IPS DF 6.9 (cell line): ENCODE measurements around the gene MYORG.
A peak's percentile ranks its signal among the peaks of the same experiment; 100 is the strongest.

ENCODE experiments used
- DNase-seq: peaks from one replicate; pipeline ENCODE4 v3.0.0-alpha.2; 2013; ENCODE audit warnings: low read depth, low spot score
- H3K27ac ChIP-seq: one replicate; pipeline ENCODE4 v1.5.1; 2013; ENCODE audit warnings: low read length, control low read depth
- H3K27me3 ChIP-seq: 2 replicates; pipeline ENCODE4 v1.6.1; 2013; ENCODE audit warnings: mild to moderate bottlenecking, low read length; ENCODE audit not compliant: control insufficient read depth, insufficient read depth
- H3K36me3 ChIP-seq: 2 replicates; pipeline ENCODE4 v1.6.1; 2013; ENCODE audit warnings: low read length; ENCODE audit not compliant: control insufficient read depth, insufficient read depth
- H3K4me1 ChIP-seq: 2 replicates; pipeline ENCODE4 v1.6.1; 2013; ENCODE audit warnings: low read length; ENCODE audit not compliant: control insufficient read depth, insufficient read depth
- H3K4me3 ChIP-seq: 2 replicates; pipeline ENCODE4 v1.5.1; 2013; ENCODE audit warnings: mild to moderate bottlenecking, low read length
- H3K9me3 ChIP-seq: 2 replicates; pipeline ENCODE4 v1.6.1; 2013; ENCODE audit warnings: low read length, inconsistent platforms; ENCODE audit not compliant: control insufficient read depth, insufficient read depth
- WGBS: extraction: QIAGEN DNeasy Blood & Tissue Kit; methylation state at CpG from one replicate; pipeline ENCODE4 v1.1.7; 2013; ENCODE audit warnings: mixed read lengths, missing lambda C conversion rate; ENCODE audit not compliant: insufficient read length, insufficient coverage; 5-methylcytosine and 5-hydroxymethylcytosine counted together

The MYORG gene

GRCh38 chr9:34384368-34385165 lies 7.9 kb upstream of the MYORG start:
- no peak for DNase-seq
- WGBS = no CpG with 5 or more reads among the region's 7 CpGs
- Histone ChIP-seq H3K27ac (no peak overlapping the region), H3K27me3 (peaks cover 7% of the 10 kb centered on the region; the same call in 1 of the 2 replicates), H3K9me3 (no peaks in the 10 kb centered on the region), H3K4me1 (peaks cover 5% of the 10 kb centered on the region; the same call in 1 of the 2 replicates), H3K36me3 (no peaks in the 10 kb centered on the region), H3K4me3 (no peak overlapping the region)

- no peak overlapping the region for H3K4me3 ChIP-seq
- whole genome bisulfite sequencing = no CpG with 5 or more reads among the region's 4 CpGs
- peaks cover 7% of the 10 kb centered on the region; the same call in 1 of the 2 replicates for H3K27me3 ChIP-seq
- peaks cover 5% of the 10 kb centered on the region; the same call in 1 of the 2 replicates for H3K4me1 ChIP-seq
- no peak for DNase-seq
- H3K36me3 ChIP-seq = no peaks in the 10 kb centered on the region
- no peak overlapping the region for H3K27ac ChIP-seq
- no peaks in the 10 kb centered on the region for H3K9me3 ChIP-seq
These were observed 7.2 kb upstream of the MYORG start for GRCh38 chr9:34383904-34384303.

DNA sequence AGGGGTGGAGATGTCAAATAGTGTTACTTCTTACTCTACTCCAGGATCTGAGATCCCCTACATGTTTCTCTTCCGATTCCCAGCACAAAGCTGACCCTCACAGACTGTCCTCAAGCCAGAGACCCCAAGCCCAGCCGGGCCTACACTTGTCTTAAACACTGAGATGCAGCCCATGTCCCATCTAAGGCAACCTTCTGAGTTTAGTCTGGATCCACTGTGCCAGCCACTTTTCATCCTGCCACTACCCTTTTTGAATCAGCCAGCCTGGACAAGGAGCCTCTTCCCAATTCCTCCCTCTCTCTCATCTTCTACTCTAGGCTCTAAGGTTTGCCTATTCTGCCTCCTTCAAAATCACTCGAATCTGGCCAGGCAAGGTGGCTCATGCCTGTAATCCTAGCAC lies 6.2 kb upstream of the MYORG start:
- H3K4me1 ChIP-seq = peaks cover 5% of the 10 kb centered on the region; the same call in 1 of the 2 replicates
- no peaks in the 10 kb centered on the region for H3K36me3 ChIP-seq
- H3K9me3 ChIP-seq = no peaks in the 10 kb centered on the region
- peaks cover 7% of the 10 kb centered on the region; the same call in 1 of the 2 replicates for H3K27me3 ChIP-seq
- H3K27ac ChIP-seq = no peak overlapping the region
- no peak for DNase-seq
- no peak overlapping the region for H3K4me3 ChIP-seq
- no CpG with 5 or more reads among the region's 3 CpGs for WGBS

GRCh38 chr9:34382054-34382453 lies 5.4 kb upstream of the MYORG start:
- H3K9me3 ChIP-seq = no peaks in the 10 kb centered on the region
- no peaks in the 10 kb centered on the region for H3K36me3 ChIP-seq
- H3K4me3 ChIP-seq = no peak overlapping the region
- peaks cover 7% of the 10 kb centered on the region; the same call in 1 of the 2 replicates for H3K27me3 ChIP-seq
- no peak for DNase-seq
- no peak overlapping the region for H3K27ac ChIP-seq
- H3K4me1 ChIP-seq = peaks cover 5% of the 10 kb centered on the region; the same call in 1 of the 2 replicates
- WGBS = no CpG with 5 or more reads among the region's 5 CpGs

GRCh38 chr9:34381323-34381722 lies 4.6 kb upstream of the MYORG start:
- no peak overlapping the region for H3K27ac ChIP-seq

GRCh38 chr9:34380511-34381315 lies 4.0 kb upstream of the MYORG start:
- peak overlapping the region; percentile 54 for H3K4me3 ChIP-seq
- peaks cover 8% of the 10 kb centered on the region; the same call in 1 of the 2 replicates for H3K4me1 ChIP-seq
- DNase-seq = no peak
- peaks cover 7% of the 10 kb centered on the region; the same call in 1 of the 2 replicates for H3K27me3 ChIP-seq
- no peaks in the 10 kb centered on the region for H3K9me3 ChIP-seq
- no peaks in the 10 kb centered on the region for H3K36me3 ChIP-seq
- no CpG with 5 or more reads among the region's 59 CpGs for WGBS
- no peak overlapping the region for H3K27ac ChIP-seq

More at GRCh38 chr9:34381323-34381722, 4.6 kb upstream of the MYORG start:
- Histone ChIP-seq H3K4me3 (peak overlapping the region; percentile 51; the same call in 1 of the 2 replicates), H3K4me1 (peaks cover 5% of the 10 kb centered on the region; the same call in 1 of the 2 replicates), H3K27me3 (peaks cover 7% of the 10 kb centered on the region; the same call in 1 of the 2 replicates), H3K9me3 (no peaks in the 10 kb centered on the region), H3K36me3 (no peaks in the 10 kb centered on the region)
- no CpG with 5 or more reads among the region's 17 CpGs for WGBS
- no peak for DNase-seq

DNA sequence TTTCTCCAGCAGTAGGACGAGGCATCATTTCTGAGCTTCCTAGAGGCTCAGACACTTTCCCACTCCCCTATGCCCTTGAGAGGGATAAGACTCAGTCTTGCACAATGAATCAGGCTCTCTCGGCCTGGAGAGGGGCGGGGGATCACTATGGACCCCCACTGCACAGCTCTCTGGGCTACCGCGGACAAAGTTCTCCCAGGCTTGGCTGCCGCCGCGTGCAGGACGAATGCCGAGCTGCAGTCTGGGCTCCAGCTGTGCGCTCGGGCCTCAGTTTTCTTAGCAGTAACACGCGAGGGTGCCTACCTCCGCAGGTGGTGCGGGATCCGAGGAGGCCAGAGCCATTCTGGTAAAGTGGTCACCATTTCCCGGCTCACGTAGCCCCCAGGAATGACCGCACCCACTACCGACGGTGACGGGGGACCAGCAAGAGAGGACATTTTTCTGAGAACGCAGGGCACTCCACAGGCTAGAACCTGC lies 3.4 kb upstream of the MYORG start:
- no CpG with 5 or more reads among the region's 24 CpGs for WGBS
- Histone ChIP-seq H3K4me3 (peak overlapping the region; percentile 54), H3K9me3 (no peaks in the 10 kb centered on the region), H3K27me3 (peaks cover 7% of the 10 kb centered on the region; the same call in 1 of the 2 replicates), H3K27ac (no peak overlapping the region), H3K36me3 (no peaks in the 10 kb centered on the region), H3K4me1 (peaks cover 9% of the 10 kb centered on the region; the same call in 1 of the 2 replicates)
- DNase-seq = no peak

DNA sequence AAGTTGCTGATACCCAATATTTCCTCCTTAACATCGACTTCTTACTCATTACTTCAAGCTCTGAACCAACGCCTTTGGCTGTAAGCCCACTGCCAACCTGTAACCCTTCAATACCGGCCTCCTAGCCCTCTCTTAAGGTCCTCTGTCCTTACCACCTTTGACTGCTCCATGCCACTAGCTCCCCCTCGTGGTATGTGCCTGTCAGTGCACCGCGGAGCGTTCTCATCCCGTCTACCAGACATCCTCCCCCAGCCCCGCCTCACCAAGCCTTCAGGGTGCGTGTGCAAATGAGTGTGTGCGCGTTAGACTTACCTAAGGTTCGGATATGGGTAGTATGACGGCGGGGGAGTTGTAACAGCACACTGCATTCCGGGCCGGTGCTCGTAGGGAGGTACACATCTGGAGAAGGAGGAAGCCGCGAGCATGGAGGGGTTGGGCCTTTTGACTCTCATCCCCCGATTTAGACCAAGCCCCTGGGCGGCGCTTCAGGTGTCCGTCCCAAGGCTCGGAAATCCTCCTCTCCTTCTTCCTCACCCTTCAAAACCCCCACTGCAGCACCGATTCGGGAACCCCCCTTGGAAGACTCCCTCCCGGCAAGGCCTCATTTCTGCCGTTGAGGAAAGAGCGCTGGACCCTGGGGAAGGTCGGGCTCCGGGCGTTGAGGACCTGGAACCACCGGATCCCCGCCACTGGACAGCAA lies 2.8 kb upstream of the MYORG start:
- H3K4me3 ChIP-seq = peak overlapping the region; percentile 54; the same call in 1 of the 2 replicates

GRCh38 chr9:34378376-34379060 lies 1.8 kb upstream of the MYORG start:
- H3K27ac ChIP-seq = no peak overlapping the region
- DNase-seq = no peak
- peaks cover 7% of the 10 kb centered on the region; the same call in 1 of the 2 replicates for H3K27me3 ChIP-seq
- no peaks in the 10 kb centered on the region for H3K9me3 ChIP-seq
- no peaks in the 10 kb centered on the region for H3K36me3 ChIP-seq
- WGBS = no CpG with 5 or more reads among the region's 3 CpGs
- no peak overlapping the region for H3K4me3 ChIP-seq
- peaks cover 9% of the 10 kb centered on the region for H3K4me1 ChIP-seq

More for the DNA sequence above, 2.8 kb upstream of the MYORG start:
- DNase-seq = peak; percentile 96
- Histone ChIP-seq H3K27ac (no peak overlapping the region), H3K9me3 (no peaks in the 10 kb centered on the region), H3K27me3 (peaks cover 7% of the 10 kb centered on the region; the same call in 1 of the 2 replicates), H3K36me3 (no peaks in the 10 kb centered on the region), H3K4me1 (peaks cover 9% of the 10 kb centered on the region)
- no CpG with 5 or more reads among the region's 35 CpGs for WGBS
